Measurements from ENCODE around the gene NF1.

GRCh38 chr17:31200287-31200686, 105.5 kb downstream of the NF1 start:
- TF ChIP-seq CTCF (conservative IDR thresholded peaks at IDR 0.05; ENCODE audit: low read depth, low read length) (no peak), EZH2 (IDR thresholded peaks at IDR 0.05; ENCODE audit: low read length, unreplicated experiment) (no peak), EZH2phosphoT487 (IDR thresholded peaks at IDR 0.05; ENCODE audit: borderline replicate concordance, low read length) (no peak)

Measured in PC-3 (cell line).